H1 (cell line): ENCODE results near the gene RPL36AL. TPM values are rescaled to one million over a fixed set of nuclear protein-coding genes. Genes with fewer than 3 reads are reported as not detected.

Experiments used
- CTCF ChIA-PET: fragments of 300-600 bp; sonication (Branson Sonifier 250); formaldehyde crosslinking; loops from one replicate; lab custom pipeline; 2021; ENCODE audit not compliant: partially characterized antibody; lab: Charles Lee
- POLR2A ChIA-PET: fragments of 300-600 bp; sonication (Branson Sonifier 250); formaldehyde crosslinking; loops from one replicate; lab custom pipeline; 2021; ENCODE audit warnings: inconsistent platforms; ENCODE audit not compliant: partially characterized antibody; lab: Charles Lee
- DNase-seq, 2 experiments: peaks; one replicate each; pipeline versions ENCODE4 v3.0.0 to v3.0.0-alpha.2; 2010 to 2022; ENCODE audit warnings: low spot score in 2 of 2, low read depth in 1 of 2, mixed read lengths in 1 of 2
- FAIRE-seq: peaks from 2 replicates; lab custom pipeline; 2011; peaks lifted over from hg19 to GRCh38; lab: Jason Lieb, UNC
- H2AFZ ChIP-seq: 2 replicates; pipeline ENCODE4 v1.8.1; 2012; ENCODE audit warnings: low read length, inconsistent platforms
- H2AK5ac ChIP-seq: 2 replicates; pipeline ENCODE4 v1.6.1; 2013; ENCODE audit warnings: low read depth, low read length
- H2BK120ac ChIP-seq: replicated peaks from 2 replicates; pipeline ENCODE3; 2013; ENCODE audit warnings: low read depth, low read length, inconsistent platforms
- H2BK12ac ChIP-seq: 2 replicates; pipeline ENCODE4 v1.6.1; 2013; ENCODE audit warnings: low read depth, low read length
- H2BK15ac ChIP-seq: 2 replicates; pipeline ENCODE4 v1.6.1; 2013; ENCODE audit warnings: low read length
- H2BK20ac ChIP-seq: 2 replicates; pipeline ENCODE4 v1.6.1; 2013; ENCODE audit warnings: low read length
- H2BK5ac ChIP-seq: 2 replicates; pipeline ENCODE4 v1.6.1; 2013; ENCODE audit warnings: low read depth, low read length
- H3K14ac ChIP-seq: 2 replicates; pipeline ENCODE4 v1.6.1; 2013; ENCODE audit warnings: inconsistent platforms; ENCODE audit not compliant: insufficient read length
- H3K18ac ChIP-seq: 2 replicates; pipeline ENCODE4 v1.6.1; 2013; ENCODE audit warnings: low read length; ENCODE audit errors: extremely low read depth
- H3K23ac ChIP-seq: 2 replicates; pipeline ENCODE4 v1.6.1; 2013; ENCODE audit warnings: inconsistent platforms; ENCODE audit not compliant: insufficient read length
- H3K23me2 ChIP-seq: 2 replicates; pipeline ENCODE4 v1.6.1; 2013; ENCODE audit warnings: low read depth, low read length
- H3K27ac ChIP-seq: 2 replicates; pipeline ENCODE4 v1.6.1; 2011; ENCODE audit warnings: low read depth, low read length, inconsistent platforms
- H3K27me3 ChIP-seq, 4 experiments: replicated peaks in 1 of 4; 1 replicate in 1 of 4; 2 replicates in 3 of 4; pipeline versions ENCODE4 v1.6.1 to v1.8.1; 2011 to 2013; ENCODE audit warnings: low read length in 3 of 4, mild to moderate bottlenecking in 3 of 4, inconsistent platforms in 2 of 4, mixed read lengths in 2 of 4, moderate library complexity in 1 of 4; ENCODE audit not compliant: control insufficient read depth in 3 of 4, insufficient read depth in 3 of 4; ENCODE audit errors: extremely low read depth in 1 of 4
- H3K36me3 ChIP-seq, 4 experiments: 2 replicates each; pipeline versions ENCODE4 v1.6.1 to v1.8.1; 2011 to 2013; ENCODE audit warnings: mild to moderate bottlenecking in 4 of 4, low read length in 3 of 4, moderate library complexity in 2 of 4, control low read depth in 1 of 4, inconsistent platforms in 1 of 4; ENCODE audit not compliant: insufficient read depth in 4 of 4, control insufficient read depth in 2 of 4
- H3K4ac ChIP-seq: replicated peaks from 2 replicates; pipeline ENCODE3; 2013; ENCODE audit warnings: low read length, low read depth, mixed read lengths, inconsistent platforms; ENCODE audit not compliant: insufficient read length
- H3K4me1 ChIP-seq, 4 experiments: replicated peaks in 1 of 4; 1 replicate in 1 of 4; 2 replicates in 3 of 4; pipeline versions ENCODE4 v1.6.1 to v1.8.1; 2011 to 2013; ENCODE audit warnings: low read length in 3 of 4, inconsistent platforms in 2 of 4, mixed read lengths in 1 of 4; ENCODE audit not compliant: insufficient read depth in 4 of 4, control insufficient read depth in 3 of 4
- H3K4me2 ChIP-seq, 2 experiments: 2 replicates each; pipeline versions ENCODE4 v1.6.1 to v1.8.1; 2011 to 2013; ENCODE audit warnings: low read depth in 2 of 2, low read length in 2 of 2, control low read depth in 1 of 2, inconsistent platforms in 1 of 2, mild to moderate bottlenecking in 1 of 2; ENCODE audit not compliant: insufficient read depth in 1 of 2
- H3K4me3 ChIP-seq, 4 experiments: fragments of 200-600, 300-600 bp in 1 of 4; sonication (generic), shearing (Covaris generic), sonication (Bioruptor Twin) in 1 of 4; 2 replicates each; pipeline versions ENCODE4 v1.5.1 to v1.8.1; 2011 to 2016; ENCODE audit warnings: low read length in 4 of 4, low read depth in 3 of 4, control low read depth in 2 of 4, inconsistent platforms in 2 of 4, mild to moderate bottlenecking in 2 of 4, mixed read lengths in 1 of 4, moderate library complexity in 1 of 4; ENCODE audit not compliant: insufficient read depth in 2 of 4; ENCODE audit errors: extremely low read depth in 1 of 4
- H3K56ac ChIP-seq: replicated peaks from 2 replicates; pipeline ENCODE3; 2013; ENCODE audit warnings: low read depth, mild to moderate bottlenecking, mixed read lengths, low read length, inconsistent platforms; ENCODE audit not compliant: insufficient read length
- H3K79me1 ChIP-seq: 2 replicates; pipeline ENCODE4 v1.6.1; 2013; ENCODE audit warnings: low read depth, low read length, control low read depth
- H3K79me2 ChIP-seq, 2 experiments: 2 replicates each; pipeline versions ENCODE4 v1.6.1 to v1.8.1; 2012 to 2013; ENCODE audit warnings: low read length in 2 of 2, mild to moderate bottlenecking in 2 of 2, inconsistent platforms in 1 of 2; ENCODE audit not compliant: insufficient read depth in 2 of 2, control insufficient read depth in 1 of 2
- H3K9ac ChIP-seq, 4 experiments: replicated peaks in 1 of 4; 1 replicate in 1 of 4; 2 replicates in 3 of 4; pipeline versions ENCODE4 v1.6.1 to v1.8.1; 2011 to 2013; ENCODE audit warnings: low read depth in 3 of 4, low read length in 3 of 4, control low read depth in 2 of 4, mild to moderate bottlenecking in 2 of 4, moderate library complexity in 2 of 4, inconsistent platforms in 1 of 4; ENCODE audit errors: extremely low read depth in 1 of 4
- H3K9me3 ChIP-seq, 2 experiments: 2 replicates each; pipeline versions ENCODE4 v1.6.1 to v1.8.1; 2012 to 2013; ENCODE audit warnings: mild to moderate bottlenecking in 2 of 2, moderate library complexity in 2 of 2, control low read depth in 1 of 2, inconsistent platforms in 1 of 2, low read depth in 1 of 2, low read length in 1 of 2, mixed read lengths in 1 of 2; ENCODE audit not compliant: insufficient read depth in 2 of 2
- H4K20me1 ChIP-seq, 2 experiments: replicated peaks in 1 of 2; 2 replicates each; pipeline versions ENCODE3 to v1.8.1; 2011 to 2013; ENCODE audit warnings: inconsistent platforms in 2 of 2, low read length in 2 of 2, mild to moderate bottlenecking in 1 of 2; ENCODE audit not compliant: insufficient read depth in 2 of 2, control insufficient read depth in 1 of 2
- H4K5ac ChIP-seq: 2 replicates; pipeline ENCODE4 v1.6.1; 2013; ENCODE audit warnings: low read length, low read depth, mixed read lengths, inconsistent platforms; ENCODE audit not compliant: insufficient read length
- H4K8ac ChIP-seq: 2 replicates; pipeline ENCODE4 v1.8.0; 2013; ENCODE audit warnings: mild to moderate bottlenecking, moderate library complexity, low read length, inconsistent platforms; ENCODE audit not compliant: insufficient read depth; ENCODE audit errors: extremely low read depth
- H4K91ac ChIP-seq: replicated peaks from 2 replicates; pipeline ENCODE3; 2013; ENCODE audit warnings: low read length, mixed read lengths, inconsistent platforms; ENCODE audit not compliant: insufficient read length
- POLR2A ChIP-seq, 2 experiments: IDR thresholded peaks; 1 replicate in 1 of 2; 2 replicates in 1 of 2; pipeline ENCODE4 v1.6.1; 2011; ENCODE audit warnings: low read depth in 2 of 2, low read length in 2 of 2, mild to moderate bottlenecking in 2 of 2; ENCODE audit errors: control extremely low read depth in 1 of 2
- POLR2AphosphoS5 ChIP-seq: IDR thresholded peaks from 2 replicates; pipeline ENCODE4 v1.6.1; 2011; ENCODE audit warnings: low read depth, low read length
- RNF2 ChIP-seq: fragments of 200-900, 300-1000 bp; sonication (generic); IDR thresholded peaks from 2 replicates; pipeline ENCODE4 v1.7.1; 2016; ENCODE audit warnings: borderline replicate concordance, low read depth, mild to moderate bottlenecking, antibody characterized with exemption, low read length; ENCODE audit not compliant: poor library complexity, severe bottlenecking; ENCODE audit errors: missing control alignments
- WGBS, 2 experiments: shearing (Covaris generic) in 1 of 2; methylation state at CpG; one replicate each; pipeline versions ENCODE4 v1.1.6 to v1.1.7; 2013 to 2015; ENCODE audit warnings: low lambda C conversion rate in 2 of 2, mixed read lengths in 2 of 2, inconsistent platforms in 1 of 2, low coverage in 1 of 2, missing lambda C conversion rate in 1 of 2; ENCODE audit not compliant: insufficient replicate concordance in 2 of 2, insufficient coverage in 1 of 2, insufficient read length in 1 of 2; ENCODE audit errors: extremely low coverage in 1 of 2, missing lambda C conversion rate in 1 of 2; 5-methylcytosine and 5-hydroxymethylcytosine counted together
- polyA plus RNA-seq, 7 experiments: library from polyadenylated mRNA; depleted of rRNA in 3 of 7; stranded (reverse) in 5 of 7; unstranded in 2 of 7; fragments of >200 nt in 5 of 7; fragments of 200-250 nt in 2 of 7; gene quantifications; 1 replicate in 5 of 7; 2 replicates in 1 of 7; 4 replicates in 1 of 7; pipeline versions ENCODE4 v1.2.1 to v1.2.3, GENCODE V29; 2011 to 2013; ENCODE audit warnings: missing spikeins in 2 of 7, mixed read lengths in 2 of 7
- total RNA-seq: library from RNA; stranded (reverse); fragmentation: NEBNext Ultra II Directional; extraction: Animal tissue kit (Norgen Biotek cat#: 25700); gene quantifications from 2 replicates; pipeline ENCODE4 v1.2.1, GENCODE V29; 2021

Gene RPL36AL
- total and polyA plus RNA-seq, 2 of the 8 experiments (the other 6 are each of a cell fraction or from before 2014, with no cell fraction given): 138 to 230 TPM

- no peak overlapping the region for H2BK5ac ChIP-seq
- DNase-seq (no peak), FAIRE-seq (no peak)
- H3K14ac ChIP-seq: no peak overlapping the region
- H3K56ac ChIP-seq: no peak overlapping the region
- no peaks in the 10 kb centered on the region for H3K9me3 ChIP-seq
- H2BK20ac ChIP-seq: no peak overlapping the region
- H3K4me1 ChIP-seq: peaks cover 0 to 9% (median 5%) of the 10 kb centered on the region in 4 experiments; a peak in 6 of 7 replicates
- H4K5ac ChIP-seq: no peak overlapping the region
- H3K9ac ChIP-seq: no peak overlapping the region
- WGBS, 2 experiments: 76% methylated on average over 9 of the region's 9 CpGs; no CpG with 5 or more reads in 1 of the 2 experiments
- H3K79me2 ChIP-seq: peaks cover 25 to 70% of the 10 kb centered on the region in 2 experiments
- H3K4me3 ChIP-seq: no peak overlapping the region
- peak overlapping the region; percentile 18; the same call in 1 of the 2 replicates for H3K27ac ChIP-seq
- ChIA-PET CTCF (interaction anchor here (0.5 to 1.3 kb wide), 2 partner anchors 77 kb away, joined by 4 to 8 read pairs; no protein-coding TSS in a partner anchor), POLR2A (interaction anchor here (0.6 to 11.0 kb wide), 14 partner anchors 10 to 1210 kb away, joined by 3 to 169 read pairs (median 5); partner anchors contain the start of genes LRR1, MGAT2 and RPL36AL)
- no peak overlapping the region for H4K91ac ChIP-seq
- H2BK120ac ChIP-seq: no peak overlapping the region
- no peak overlapping the region for H2AK5ac ChIP-seq
- TF ChIP-seq RNF2 (no peak), POLR2AphosphoS5 (peak; percentile 51), POLR2A (IDR thresholded peaks at IDR 0.05; ENCODE audit: control extremely low read depth in 1 of 2, low read depth in 2 of 2, low read length in 2 of 2) (peak in 1 of 2 experiments; percentile 67; a peak in 2 of 3 replicates)
- H3K4ac ChIP-seq: no peak overlapping the region
- H4K8ac ChIP-seq: no peak overlapping the region
- peaks cover 0 to 55% (median 26%) of the 10 kb centered on the region in 4 experiments for H3K36me3 ChIP-seq
- no peak overlapping the region; a peak in 2 of 4 replicates for H3K4me2 ChIP-seq
- H3K18ac ChIP-seq: no peak overlapping the region
- no peaks in the 10 kb centered on the region for H3K79me1 ChIP-seq
- H2BK15ac ChIP-seq: no peak overlapping the region
- H3K23me2 ChIP-seq: peaks cover 2% of the 10 kb centered on the region
- H3K27me3 ChIP-seq: no peaks in the 10 kb centered on the region
- no peak overlapping the region for H2AFZ ChIP-seq
- no peak overlapping the region for H3K23ac ChIP-seq
- H2BK12ac ChIP-seq: no peak overlapping the region
- peaks cover 18 to 24% of the 10 kb centered on the region in 2 experiments for H4K20me1 ChIP-seq
Measured at GRCh38 chr14:49581209-49582112, 39.0 kb downstream of the RPL36AL start.
